ENCODE results near the gene ABTB2.

The ABTB2 gene

GRCh38 chr11:34162493-34162820 is 195.4 kb downstream of the ABTB2 start:
- no peak for DNase-seq

- peak; percentile 93 for DNase-seq
Measured at GRCh38 chr11:34161812-34162492, 195.9 kb downstream of the ABTB2 start.

- DNase-seq = no peak
Measured at GRCh38 chr11:34161361-34161760, 196.4 kb downstream of the ABTB2 start.

- no peak for DNase-seq
Measured at GRCh38 chr11:34160791-34161190, 197.0 kb downstream of the ABTB2 start.

GRCh38 chr11:34160049-34160721 is 197.6 kb downstream of the ABTB2 start:
- no peak for DNase-seq

- no peak for DNase-seq
Measured at GRCh38 chr11:34158661-34159060, 199.1 kb downstream of the ABTB2 start.

- DNase-seq = no peak
Measured at GRCh38 chr11:34157163-34157562, 200.6 kb downstream of the ABTB2 start.

GRCh38 chr11:34155757-34156062 is 202.1 kb downstream of the ABTB2 start:
- no peak for DNase-seq

- no peak for DNase-seq
Measured at GRCh38 chr11:34155057-34155756, 202.6 kb downstream of the ABTB2 start.

- DNase-seq = no peak
Measured at GRCh38 chr11:34154059-34154875, 203.5 kb downstream of the ABTB2 start.

- DNase-seq = no peak
Measured at GRCh38 chr11:34151916-34152845, 205.6 kb downstream of the ABTB2 start.

- DNase-seq = no peak
Measured at GRCh38 chr11:34151166-34151565, 206.6 kb downstream of the ABTB2 start.

GRCh38 chr11:34150494-34151151 is 207.2 kb downstream of the ABTB2 start:
- DNase-seq = no peak

- no peak for DNase-seq
Measured at GRCh38 chr11:34149786-34150185, 208.0 kb downstream of the ABTB2 start.

- DNase-seq = no peak
Measured at GRCh38 chr11:34149274-34149673, 208.5 kb downstream of the ABTB2 start.

- DNase-seq = peak; percentile 87
Measured at GRCh38 chr11:34148504-34149165, 209.2 kb downstream of the ABTB2 start.

GRCh38 chr11:34147581-34147980 is 210.2 kb downstream of the ABTB2 start:
- no peak for DNase-seq

- no peak for DNase-seq
Measured at GRCh38 chr11:34146866-34147265, 210.9 kb downstream of the ABTB2 start.

- DNase-seq = no peak
Measured at GRCh38 chr11:34146411-34146810, 211.4 kb downstream of the ABTB2 start.

- no peak for DNase-seq
Measured at GRCh38 chr11:34145847-34146381, 211.9 kb downstream of the ABTB2 start.

- DNase-seq = no peak
Measured at GRCh38 chr11:34145073-34145472, 212.7 kb downstream of the ABTB2 start.
